Activated naive CD4-positive, alpha-beta T cell treated with anti-CD3 and anti-CD28 coated beads, Interleukin-2, amount 50 U/mL, for 72 hours (primary cell): ENCODE measurements around the gene COL20A1. TPM values are rescaled to one million over a fixed set of nuclear protein-coding genes. Genes with fewer than 3 reads are reported as not detected.
"Not testable (repeated sequence)": the region's sequence is repeated elsewhere in the genome, so short reads cannot be mapped to it uniquely, and the experiment has no call there.

ENCODE experiments used
- ATAC-seq, 2 donors: fragments of 150-1000 bp; cut with Tn5 transposase; 2 replicates each; pipeline ENCODE4 v1.10.0; 2021; ENCODE audit warnings: mild to moderate bottlenecking in 2 of 2, moderate library complexity in 2 of 2
- DNase-seq, 2 donors: peaks; one replicate each; pipeline ENCODE4 v3.0.0; 2021 to 2022; ENCODE audit warnings: low spot score in 2 of 2
- H3K27ac Mint-ChIP-seq, 2 donors: one replicate each; pipeline ENCODE4 v1.8.0; 2022; ENCODE audit warnings: mild to moderate bottlenecking in 2 of 2, mixed read lengths in 2 of 2
- H3K36me3 Mint-ChIP-seq, 2 donors: one replicate each; pipeline ENCODE4 v1.8.0; 2022; ENCODE audit warnings: mixed read lengths in 2 of 2
- H3K9me3 Mint-ChIP-seq, 2 donors: one replicate each; pipeline ENCODE4 v1.8.0; 2022; ENCODE audit warnings: mixed read lengths in 2 of 2
- total RNA-seq, 2 donors: library from RNA; stranded (reverse); gene quantifications; one replicate each; pipeline ENCODE4 v1.2.3, GENCODE V29; 2022

The COL20A1 gene
- total RNA-seq, 2 donors from 2014 or later, result 0.09 TPM; not detected in 1

DNA sequence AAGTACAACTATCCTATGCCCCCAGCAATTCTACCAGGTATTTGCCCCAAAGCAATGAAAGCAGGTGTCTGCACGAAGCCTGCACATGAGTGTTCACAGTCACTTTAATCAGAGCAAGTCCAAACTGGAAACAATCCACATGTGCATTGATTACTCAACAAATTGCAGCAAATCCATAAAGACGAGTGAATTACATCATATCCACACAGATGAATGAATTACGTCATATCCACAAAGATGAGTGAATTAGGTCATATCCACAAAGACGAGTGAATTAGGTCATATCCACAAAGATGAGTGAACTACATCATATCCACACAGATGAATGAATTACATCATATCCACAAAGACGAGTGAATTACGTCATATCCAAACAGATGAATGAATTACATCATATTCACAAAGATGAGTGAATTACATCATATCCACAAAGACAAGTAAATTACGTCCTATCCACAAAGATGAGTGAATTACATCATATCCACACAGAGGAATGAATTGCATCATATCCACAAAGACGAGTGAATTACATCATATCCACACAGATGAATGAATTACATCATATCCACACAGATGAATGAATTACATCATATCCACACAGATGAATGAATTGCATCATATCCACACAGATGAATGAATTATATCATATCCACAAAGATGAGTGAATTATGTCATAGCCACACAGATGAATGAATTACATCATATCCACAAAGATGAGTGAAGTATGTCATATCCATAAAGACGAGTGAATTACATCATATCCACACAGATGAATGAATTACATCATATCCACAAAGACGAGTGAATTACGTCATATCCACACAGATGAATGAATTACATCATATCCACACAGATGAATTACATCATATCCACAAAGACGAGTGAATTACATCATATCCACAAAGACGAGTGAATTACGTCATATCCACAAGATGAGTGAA lies 46.4 kb downstream of the COL20A1 start:
- H3K9me3 Mint-ChIP-seq, result peaks cover 8 to 13% of the 10 kb centered on the region in 2 donors
- not testable (repeated sequence) for ATAC-seq, H3K36me3 Mint-ChIP-seq, DNase-seq, H3K27ac Mint-ChIP-seq

DNA sequence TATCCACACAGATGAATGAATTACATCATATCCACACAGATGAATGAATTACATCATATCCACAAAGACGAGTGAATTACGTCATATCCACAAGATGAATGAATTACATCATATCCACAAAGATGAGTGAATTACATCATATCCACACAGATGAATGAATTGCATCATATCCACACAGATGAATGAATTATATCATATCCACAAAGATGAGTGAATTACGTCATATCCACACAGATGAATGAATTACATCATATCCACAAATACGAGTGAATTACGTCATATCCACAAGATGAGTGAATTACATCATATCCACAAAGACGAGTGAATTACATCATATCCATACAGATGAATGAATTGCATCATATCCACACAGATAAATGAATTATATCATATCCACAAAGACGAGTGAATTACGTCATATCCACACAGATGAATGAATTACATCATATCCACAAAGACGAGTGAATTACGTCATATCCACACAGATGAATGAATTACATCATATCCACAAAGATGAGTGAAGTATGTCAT lies 47.2 kb downstream of the COL20A1 start:
- not testable (repeated sequence) for H3K27ac Mint-ChIP-seq, ATAC-seq, H3K36me3 Mint-ChIP-seq, DNase-seq
- H3K9me3 Mint-ChIP-seq, result peaks cover 8 to 13% of the 10 kb centered on the region in 2 donors

DNA sequence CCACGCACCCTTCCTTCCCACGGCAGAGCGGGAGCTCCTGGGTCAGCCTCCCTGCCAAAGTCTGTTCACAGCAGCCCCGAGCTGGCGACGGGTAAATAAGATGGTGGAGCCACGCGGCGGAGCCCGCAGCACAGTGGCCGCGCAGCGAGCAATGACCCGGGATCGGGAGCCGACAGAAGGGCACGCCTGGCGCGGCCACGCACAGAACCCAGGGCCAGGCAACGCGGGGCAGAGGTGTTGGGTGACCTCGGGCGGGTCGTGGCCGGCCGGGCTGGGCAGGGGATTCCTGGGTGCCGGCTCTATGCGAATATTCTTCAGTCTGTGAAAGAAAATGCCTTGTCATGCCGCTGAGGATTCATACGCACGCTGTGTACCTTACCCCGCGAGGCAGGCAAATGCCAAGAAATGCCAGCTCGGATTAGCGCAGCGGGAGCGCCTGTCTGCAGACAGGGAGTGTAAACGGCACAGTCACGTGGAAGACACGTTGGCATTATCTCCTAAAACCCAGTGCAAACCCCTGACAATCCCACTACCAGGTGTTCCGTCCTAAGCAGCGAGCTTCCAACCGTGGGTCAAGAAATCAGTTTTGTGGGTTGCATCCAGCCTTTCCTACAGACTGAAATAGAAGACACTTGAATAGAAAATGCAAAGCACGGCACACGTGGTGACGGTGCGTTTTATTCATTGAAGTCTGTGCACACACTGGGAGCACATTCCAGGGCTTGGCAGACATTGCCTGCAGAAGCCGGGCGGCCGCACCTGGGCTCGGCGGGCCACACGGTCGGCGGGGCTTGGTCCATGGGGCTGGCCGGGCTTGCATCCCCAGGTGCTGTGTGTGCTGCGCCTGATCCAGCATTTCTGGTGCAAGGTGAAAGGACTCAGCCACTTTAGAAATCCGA lies 49.8 kb downstream of the COL20A1 start:
- no peaks in the 10 kb centered on the region for H3K36me3 Mint-ChIP-seq
- H3K9me3 Mint-ChIP-seq, result peaks cover 8 to 9% of the 10 kb centered on the region in 2 donors
- no peak for ATAC-seq
- no peak for DNase-seq
- H3K27ac Mint-ChIP-seq, result no peak overlapping the region

DNA sequence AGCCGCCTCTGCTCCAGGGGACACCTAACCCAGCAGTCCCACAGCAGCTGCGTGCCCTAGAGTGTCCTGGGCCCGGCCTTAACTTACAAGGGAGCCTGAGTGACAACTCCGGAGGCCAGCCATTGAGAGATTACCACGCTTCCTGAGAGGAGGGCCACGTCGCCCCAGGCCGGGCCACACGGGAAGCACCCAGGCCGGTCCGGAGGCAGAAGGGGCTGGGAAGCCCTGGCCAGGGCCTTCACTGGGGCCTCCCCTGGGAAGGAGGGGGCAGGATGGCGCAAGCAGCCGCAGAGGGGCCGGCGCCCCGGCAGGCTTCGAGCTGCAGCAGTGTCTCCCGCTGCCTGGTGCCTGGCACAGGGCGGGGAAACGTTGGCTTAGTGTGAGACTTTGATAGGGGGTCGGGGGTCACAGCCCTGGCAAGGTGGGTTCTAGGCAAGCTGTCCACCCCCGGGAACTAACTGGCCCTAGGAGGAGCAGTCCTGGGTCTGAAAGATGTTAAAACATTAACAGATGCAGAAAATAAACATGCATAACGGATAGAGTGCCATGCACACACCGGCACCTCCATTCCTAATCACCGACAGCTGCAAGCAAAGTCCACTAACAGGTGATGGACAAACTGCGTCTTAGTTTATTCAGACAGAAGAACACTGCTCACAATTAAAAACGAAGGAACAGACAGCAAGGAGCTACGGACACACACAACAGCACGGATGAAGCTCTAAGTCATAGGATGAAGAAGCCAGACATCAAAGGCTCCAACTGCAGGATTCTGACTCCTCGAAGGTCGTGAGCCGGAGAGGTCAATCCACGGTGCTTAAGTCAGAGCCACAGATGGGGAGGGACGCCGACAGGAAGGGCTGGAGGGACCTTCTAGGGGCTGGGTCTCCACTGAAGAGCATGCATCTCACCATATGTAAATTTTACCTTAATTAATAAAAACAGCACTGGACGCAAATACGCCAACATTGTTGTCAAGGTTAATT lies 50.8 kb downstream of the COL20A1 start:
- Mint-ChIP-seq H3K36me3 (no peaks in the 10 kb centered on the region), H3K9me3 (peaks cover 8 to 9% of the 10 kb centered on the region in 2 donors), H3K27ac (no peak overlapping the region)
- ATAC-seq (no peak), DNase-seq (no peak)

DNA sequence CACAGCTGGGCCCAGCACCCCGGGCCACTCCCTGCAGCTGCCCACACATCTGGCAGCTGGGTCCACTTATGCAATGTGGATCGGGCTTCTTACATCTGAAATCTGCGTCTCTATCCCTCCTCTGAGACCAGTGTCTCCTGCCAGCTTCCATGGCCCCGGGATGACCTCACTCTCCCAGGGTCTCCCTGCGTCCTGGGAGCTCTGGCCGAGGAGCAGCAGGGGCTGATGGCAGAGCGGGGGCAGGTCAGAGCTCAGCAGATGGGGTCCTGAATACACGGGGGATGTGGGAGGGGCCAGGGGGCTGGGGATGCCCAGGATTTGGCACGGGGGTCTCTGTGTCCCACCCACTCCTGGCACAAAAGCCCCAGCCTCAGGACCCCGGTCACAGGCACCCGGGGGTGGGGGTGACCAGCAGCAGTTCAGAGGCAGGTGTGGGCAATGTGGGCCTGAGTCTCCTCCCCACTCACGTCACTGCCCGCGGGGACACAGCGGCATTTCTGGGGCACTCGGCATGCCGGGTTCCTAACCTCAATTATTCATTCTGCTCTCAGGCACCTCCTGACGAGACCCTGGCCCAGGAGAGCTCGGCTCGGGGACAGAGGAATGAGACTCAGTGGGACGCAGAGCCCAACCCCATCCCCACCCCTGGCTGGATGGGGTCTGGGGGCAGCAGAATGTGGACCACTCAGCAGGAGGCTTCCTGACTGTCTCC lies 51.8 kb downstream of the COL20A1 start:
- no peaks in the 10 kb centered on the region for H3K36me3 Mint-ChIP-seq
- DNase-seq (no peak), ATAC-seq (no peak)
- H3K27ac Mint-ChIP-seq, result no peak overlapping the region
- H3K9me3 Mint-ChIP-seq, result peaks cover 0 to under 1% of the 10 kb centered on the region in 2 donors

DNA sequence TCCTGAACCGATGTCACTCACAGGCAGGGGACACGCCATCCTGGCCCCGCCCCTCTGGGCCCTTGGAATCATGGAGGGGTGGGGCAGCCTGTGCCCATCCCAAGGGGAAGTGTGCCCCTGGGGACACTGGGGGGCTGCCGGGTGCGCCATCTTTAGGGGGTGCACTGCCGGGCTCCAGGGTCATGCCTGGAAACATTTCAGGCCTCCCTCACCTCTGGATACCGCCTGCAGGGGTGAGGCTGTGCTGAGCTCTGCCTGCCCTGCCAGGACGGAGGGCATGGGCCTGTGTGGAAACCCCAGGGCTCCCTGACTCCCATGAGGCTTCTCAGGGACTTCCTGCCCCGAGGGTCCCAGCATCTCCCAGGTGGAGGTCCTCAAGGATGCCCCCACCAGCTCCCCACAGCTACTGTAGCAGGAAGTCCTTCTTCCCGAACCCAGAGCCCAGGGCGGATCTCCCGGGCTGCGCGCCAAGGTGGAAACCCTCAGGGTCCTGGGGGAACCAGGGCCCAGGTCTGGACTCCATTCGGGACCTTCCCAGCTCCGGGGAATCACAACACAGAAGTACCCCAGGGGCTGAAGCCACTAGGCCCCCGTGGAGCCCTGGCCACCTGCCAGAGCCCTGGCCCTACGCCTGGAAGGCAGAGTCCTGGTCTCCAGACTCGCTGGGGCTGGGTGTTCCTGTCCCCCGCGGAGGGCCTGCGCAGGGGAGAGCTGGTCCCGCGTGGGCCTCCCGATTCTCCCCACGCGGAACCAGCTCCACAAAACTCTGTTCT lies 52.5 kb downstream of the COL20A1 start:
- no peak overlapping the region for H3K27ac Mint-ChIP-seq
- DNase-seq (no peak), ATAC-seq (no peak)
- H3K36me3 Mint-ChIP-seq, result no peaks in the 10 kb centered on the region
- peaks cover 4% of the 10 kb centered on the region in 2 donors for H3K9me3 Mint-ChIP-seq

DNA sequence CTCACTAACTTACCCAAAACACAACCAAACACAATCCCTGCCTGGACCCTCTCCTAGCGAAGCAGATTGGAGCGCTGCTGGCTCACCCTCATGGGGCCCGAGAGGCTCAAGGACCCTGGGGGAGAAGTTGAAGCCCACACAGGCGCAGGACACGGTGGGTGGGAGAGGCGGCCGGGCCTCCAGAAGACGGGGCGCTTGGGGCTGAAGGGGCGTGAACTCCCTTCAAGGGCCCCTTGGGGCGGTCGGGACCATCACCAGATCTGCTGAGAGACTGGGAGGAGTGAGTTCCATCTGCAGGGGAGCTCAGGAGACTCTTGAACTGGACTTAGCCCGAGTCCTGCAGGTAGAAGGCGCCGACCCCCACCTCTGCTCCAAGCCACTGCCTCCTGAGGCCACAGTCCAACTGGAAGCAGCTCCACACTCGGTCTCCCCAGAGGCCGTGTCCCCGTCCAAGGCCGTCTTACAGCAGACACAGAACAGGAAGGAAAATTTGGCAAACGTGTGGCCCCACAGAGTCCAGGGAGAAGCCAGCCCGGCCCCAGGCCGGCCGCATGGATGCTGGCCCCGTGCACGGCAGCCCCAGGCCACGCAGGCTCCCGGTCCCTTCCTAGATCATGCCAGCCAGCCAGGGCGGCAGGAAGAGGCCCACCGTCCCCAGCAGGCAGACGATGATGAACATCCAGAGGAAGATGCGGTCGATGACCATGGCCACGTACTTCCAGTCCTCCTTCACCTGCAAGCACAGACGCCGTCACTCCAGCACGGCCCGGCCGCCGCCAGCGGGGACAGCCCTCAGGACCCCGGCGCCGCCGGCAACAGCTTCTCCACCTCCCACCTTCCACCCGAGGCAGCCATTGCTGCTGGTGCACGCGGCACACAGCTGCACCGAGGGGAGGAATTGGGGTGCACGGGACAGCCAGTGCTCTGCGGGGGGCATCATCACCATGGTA lies 53.4 kb downstream of the COL20A1 start:
- Mint-ChIP-seq H3K27ac (no peak overlapping the region), H3K36me3 (no peaks in the 10 kb centered on the region), H3K9me3 (peaks cover 4 to 10% of the 10 kb centered on the region in 2 donors)
- ATAC-seq (no peak), DNase-seq (no peak)

DNA sequence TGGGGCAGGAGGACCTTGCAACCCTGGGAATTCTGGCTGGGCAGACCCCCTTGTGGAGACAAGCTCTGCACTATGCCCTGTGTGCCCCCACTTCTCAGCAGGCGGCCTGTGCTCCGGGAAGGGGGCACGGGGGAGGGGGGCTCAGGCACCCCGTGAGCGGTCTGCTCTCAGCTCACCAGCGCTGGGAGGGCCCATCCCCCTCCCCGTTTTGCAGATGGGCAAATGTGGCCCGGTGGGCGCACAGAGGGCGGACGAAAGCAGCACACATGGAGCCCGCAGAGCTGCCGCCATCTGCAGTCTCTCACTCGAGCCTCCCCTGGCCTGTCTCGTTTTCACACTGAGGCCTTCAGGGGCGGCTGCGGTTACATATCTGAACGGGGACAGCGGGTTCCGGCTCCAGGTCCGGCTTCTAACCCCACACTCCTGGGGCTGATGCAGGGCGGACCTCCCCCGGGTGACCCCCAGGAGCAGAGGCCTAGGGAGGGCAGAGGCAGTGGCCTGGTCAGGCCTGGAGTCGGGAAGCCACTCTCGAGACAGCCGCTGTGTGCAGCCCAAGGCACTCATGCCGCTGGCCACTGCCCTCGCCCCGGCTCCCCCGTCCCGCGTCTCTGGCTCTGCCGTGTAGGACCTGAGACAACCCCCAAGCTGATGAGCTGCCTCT lies 54.2 kb downstream of the COL20A1 start:
- peaks cover 4 to 10% of the 10 kb centered on the region in 2 donors for H3K9me3 Mint-ChIP-seq
- ATAC-seq (no peak), DNase-seq (no peak)
- no peaks in the 10 kb centered on the region for H3K36me3 Mint-ChIP-seq
- H3K27ac Mint-ChIP-seq, result no peak overlapping the region

DNA sequence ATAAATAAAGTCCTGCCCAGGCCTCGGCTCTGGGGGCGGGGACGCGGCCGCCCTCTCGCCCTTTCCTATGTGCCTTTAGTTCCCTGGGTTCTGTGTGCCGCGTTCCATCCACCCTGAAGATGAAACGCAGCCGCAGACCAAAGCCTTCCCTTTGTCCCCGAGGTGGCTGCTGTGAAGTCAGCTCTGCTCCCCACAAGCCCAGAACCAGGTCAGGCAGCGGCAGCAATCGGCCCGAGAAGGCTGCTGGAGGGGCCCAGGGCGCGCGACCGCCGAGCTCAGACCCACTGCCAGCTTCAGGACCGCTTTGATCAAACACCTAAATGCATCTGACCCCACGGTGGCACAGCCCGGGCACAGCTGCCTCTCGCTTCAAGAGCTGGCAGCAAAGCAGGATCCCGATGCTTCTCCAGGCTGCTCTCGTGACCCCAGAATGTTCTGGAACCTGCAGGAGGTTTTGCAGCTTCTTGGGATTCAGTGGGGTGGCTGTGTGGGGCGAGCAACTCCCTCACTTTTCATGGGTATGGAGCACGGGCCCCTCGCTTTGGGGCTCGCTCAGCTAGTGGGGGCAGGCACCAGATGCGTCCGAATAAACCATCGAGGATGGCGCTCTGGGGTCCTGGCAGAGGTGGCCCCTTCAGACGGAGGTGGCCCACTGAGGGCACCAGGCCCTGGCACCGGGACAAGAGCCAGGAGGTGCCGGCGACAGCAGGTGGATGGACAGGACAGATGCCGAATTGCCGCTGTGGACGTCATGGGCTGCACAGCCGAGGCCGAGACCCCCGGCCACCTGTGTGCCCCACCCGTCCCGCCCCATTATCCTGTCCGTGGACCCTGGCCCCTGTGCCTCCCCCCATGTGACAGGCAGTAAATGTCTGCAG lies 55.2 kb downstream of the COL20A1 start:
- no peaks in the 10 kb centered on the region for H3K36me3 Mint-ChIP-seq
- H3K9me3 Mint-ChIP-seq, result peaks cover 4 to 10% of the 10 kb centered on the region in 2 donors
- DNase-seq (no peak), ATAC-seq (no peak)
- H3K27ac Mint-ChIP-seq, result no peak overlapping the region

DNA sequence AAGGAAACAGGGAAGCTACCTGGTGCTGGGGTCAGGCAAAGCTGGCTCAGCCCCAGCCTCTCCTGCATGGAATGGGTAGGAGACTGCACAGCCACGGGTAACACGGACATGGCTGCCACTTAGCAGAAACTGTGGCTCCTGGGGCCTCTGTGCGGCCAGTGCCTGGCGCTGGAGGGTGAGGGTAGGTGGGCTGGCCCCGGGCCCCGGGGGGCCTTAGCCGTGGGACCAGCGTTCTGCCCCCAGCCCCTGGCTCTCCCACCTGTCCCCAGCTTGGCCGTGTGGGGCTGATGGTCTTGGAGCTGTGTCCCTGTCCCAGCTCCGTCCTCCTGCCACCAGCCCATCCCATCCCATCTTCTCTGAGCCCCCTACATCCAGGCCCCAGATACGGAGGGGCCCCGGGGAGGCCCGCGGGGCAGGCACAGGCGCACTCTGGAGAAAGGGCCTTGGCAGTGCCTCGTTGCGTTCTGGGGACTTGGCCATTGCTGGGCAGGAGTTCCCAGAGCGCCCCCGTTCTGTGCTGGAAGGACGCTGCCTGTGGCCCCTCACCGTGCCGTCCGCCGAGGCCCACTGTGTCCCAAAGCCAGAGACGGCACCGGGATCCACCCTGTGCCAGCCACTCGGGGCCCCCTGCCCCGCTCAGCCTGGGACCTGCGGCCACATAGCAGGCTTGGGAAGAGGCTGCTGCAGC lies 56.0 kb downstream of the COL20A1 start:
- Mint-ChIP-seq H3K27ac (no peak overlapping the region), H3K9me3 (peaks cover 4 to 10% of the 10 kb centered on the region in 2 donors), H3K36me3 (no peaks in the 10 kb centered on the region)
- no peak for DNase-seq
- no peak for ATAC-seq

DNA sequence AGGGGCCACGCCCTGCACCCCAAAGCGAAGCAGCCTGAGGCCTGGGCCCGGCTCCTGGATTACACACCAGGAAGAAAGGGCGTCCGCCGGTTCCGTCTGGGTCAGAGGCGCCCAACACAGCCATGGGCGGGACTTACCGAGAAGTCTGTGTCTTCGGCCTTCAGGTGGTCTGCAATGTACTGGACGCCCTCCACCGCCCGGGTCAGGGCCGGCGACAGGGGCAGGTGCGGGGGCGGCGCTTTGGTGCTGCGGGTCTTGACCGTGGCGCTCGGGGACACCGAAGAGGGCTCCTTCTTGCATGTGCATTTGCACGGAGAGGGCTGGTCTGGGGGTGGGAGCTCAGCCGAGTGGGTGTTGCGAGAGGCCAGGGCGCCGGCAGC lies 56.5 kb downstream of the COL20A1 start:
- Mint-ChIP-seq H3K9me3 (peaks cover 4 to 10% of the 10 kb centered on the region in 2 donors), H3K36me3 (no peaks in the 10 kb centered on the region), H3K27ac (no peak overlapping the region)
- DNase-seq (no peak), ATAC-seq (no peak)

DNA sequence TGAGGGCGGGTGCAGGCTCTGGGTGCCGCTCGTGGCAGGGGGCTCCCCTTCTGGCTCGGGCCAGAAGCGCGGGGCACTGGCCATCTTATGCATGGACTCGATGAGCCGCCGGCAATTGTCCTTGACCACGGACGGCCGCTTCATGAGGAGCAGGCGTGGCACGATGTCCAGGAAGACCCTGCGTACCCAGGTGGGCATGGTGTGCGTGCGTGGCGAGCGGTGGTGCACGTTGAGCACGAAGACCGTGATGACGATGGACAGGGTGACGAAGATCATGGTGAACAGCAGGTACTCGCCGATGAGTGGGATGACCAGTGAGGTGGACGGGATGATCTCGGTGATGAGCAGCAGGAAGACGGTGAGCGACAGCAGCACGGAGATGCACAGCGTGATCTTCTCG lies 57.2 kb downstream of the COL20A1 start:
- no peak overlapping the region for H3K27ac Mint-ChIP-seq
- peaks cover 4 to 10% of the 10 kb centered on the region in 2 donors for H3K9me3 Mint-ChIP-seq
- ATAC-seq (no peak), DNase-seq (no peak)
- H3K36me3 Mint-ChIP-seq, result no peaks in the 10 kb centered on the region
